HG03103 (cell line): ENCODE measurements around the gene ATG2A.

Experiments used
- ATAC-seq: cut with Tn5 transposase; IDR thresholded peaks from one replicate; pipeline ENCODE4 v1.9.1; 2021; ENCODE audit warnings: low read depth; ENCODE audit not compliant: unreplicated experiment

The ATG2A gene

GRCh38 chr11:64905516-64906313 lies 11.3 kb downstream of the ATG2A start:
- no peak for ATAC-seq

GRCh38 chr11:64903291-64903833 lies 13.6 kb downstream of the ATG2A start:
- ATAC-seq, result no peak

GRCh38 chr11:64902102-64902900 lies 14.7 kb downstream of the ATG2A start:
- no peak for ATAC-seq

GRCh38 chr11:64900774-64901173 lies 16.2 kb downstream of the ATG2A start:
- no peak for ATAC-seq

GRCh38 chr11:64900263-64900678 lies 16.7 kb downstream of the ATG2A start:
- no peak for ATAC-seq

GRCh38 chr11:64898541-64898940 lies 18.5 kb downstream of the ATG2A start:
- no peak for ATAC-seq

GRCh38 chr11:64898076-64898445 lies 18.9 kb downstream of the ATG2A start:
- no peak for ATAC-seq

- ATAC-seq, result no peak
Measured at GRCh38 chr11:64897381-64898075, 19.5 kb downstream of the ATG2A start.

- no peak for ATAC-seq
Measured at GRCh38 chr11:64896448-64897022, 20.5 kb downstream of the ATG2A start.

- no peak for ATAC-seq
Measured at GRCh38 chr11:64894812-64895452, 22.1 kb downstream of the ATG2A start.

GRCh38 chr11:64894070-64894811 lies 22.8 kb downstream of the ATG2A start:
- no peak for ATAC-seq

GRCh38 chr11:64893194-64894069 lies 23.6 kb downstream of the ATG2A start:
- no peak for ATAC-seq

- no peak for ATAC-seq
Measured at GRCh38 chr11:64892838-64893193, 24.2 kb downstream of the ATG2A start.

- no peak for ATAC-seq
Measured at GRCh38 chr11:64892411-64892831, 24.6 kb downstream of the ATG2A start.

GRCh38 chr11:64891880-64892279 lies 25.1 kb downstream of the ATG2A start:
- ATAC-seq, result no peak

GRCh38 chr11:64891215-64891848 lies 25.7 kb downstream of the ATG2A start:
- ATAC-seq, result no peak

GRCh38 chr11:64890522-64890939 lies 26.5 kb downstream of the ATG2A start:
- ATAC-seq, result no peak
